OCI-LY3 (cell line): ENCODE results near the gene MICU1.

Source experiments
- EZH2phosphoT487 ChIP-seq: fragments of 200-600 bp; shearing (Covaris generic); IDR thresholded peaks from 2 replicates; pipeline ENCODE4 v1.6.1; 2018; ENCODE audit warnings: antibody characterized with exemption, mixed run types, low read depth
- TF ChIP-seq, protein P1 (sequence below): fragments of 200-600, 300-600 bp; sonication (generic); IDR thresholded peaks from 2 replicates; pipeline ENCODE4 v1.5.1; 2014; ENCODE audit warnings: antibody characterized with exemption, low read length, low read depth

DNA sequence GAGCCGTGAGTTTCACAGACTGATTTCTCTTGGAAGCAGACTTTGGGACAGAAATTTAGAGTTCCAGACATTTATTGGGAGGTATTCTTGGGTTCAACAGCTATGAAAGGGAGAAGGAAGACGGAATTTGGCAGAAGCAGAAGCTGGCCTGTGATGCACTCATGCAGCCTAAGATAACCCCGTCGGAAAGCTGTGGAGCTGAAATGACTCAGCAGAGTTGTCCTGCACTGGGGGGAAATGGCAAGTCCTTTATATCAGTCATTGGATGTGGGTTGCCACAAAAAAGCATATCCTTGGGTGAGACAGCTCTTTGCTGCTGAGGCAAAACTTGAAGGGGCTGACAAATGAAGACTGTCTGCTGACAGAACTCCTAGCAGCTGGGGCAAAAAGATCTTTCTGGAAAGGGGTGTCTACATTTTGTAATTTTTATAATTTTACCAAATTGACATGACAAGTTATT is 11.5 kb upstream of the MICU1 start:
- TF ChIP-seq, protein P1, sequence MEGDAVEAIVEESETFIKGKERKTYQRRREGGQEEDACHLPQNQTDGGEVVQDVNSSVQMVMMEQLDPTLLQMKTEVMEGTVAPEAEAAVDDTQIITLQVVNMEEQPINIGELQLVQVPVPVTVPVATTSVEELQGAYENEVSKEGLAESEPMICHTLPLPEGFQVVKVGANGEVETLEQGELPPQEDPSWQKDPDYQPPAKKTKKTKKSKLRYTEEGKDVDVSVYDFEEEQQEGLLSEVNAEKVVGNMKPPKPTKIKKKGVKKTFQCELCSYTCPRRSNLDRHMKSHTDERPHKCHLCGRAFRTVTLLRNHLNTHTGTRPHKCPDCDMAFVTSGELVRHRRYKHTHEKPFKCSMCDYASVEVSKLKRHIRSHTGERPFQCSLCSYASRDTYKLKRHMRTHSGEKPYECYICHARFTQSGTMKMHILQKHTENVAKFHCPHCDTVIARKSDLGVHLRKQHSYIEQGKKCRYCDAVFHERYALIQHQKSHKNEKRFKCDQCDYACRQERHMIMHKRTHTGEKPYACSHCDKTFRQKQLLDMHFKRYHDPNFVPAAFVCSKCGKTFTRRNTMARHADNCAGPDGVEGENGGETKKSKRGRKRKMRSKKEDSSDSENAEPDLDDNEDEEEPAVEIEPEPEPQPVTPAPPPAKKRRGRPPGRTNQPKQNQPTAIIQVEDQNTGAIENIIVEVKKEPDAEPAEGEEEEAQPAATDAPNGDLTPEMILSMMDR = no peak
- no peak for TF ChIP-seq EZH2phosphoT487
